ENCODE results near the gene NXN. TPM values are rescaled to one million over a fixed set of nuclear protein-coding genes. Genes with fewer than 3 reads are reported as not detected.

The NXN gene
- total RNA-seq, 3 donors from 2014 or later = 5.3 to 98.1 (median 9.7) TPM

GRCh38 chr17:1022278-1023024 is 42.9 kb upstream of the NXN start:
- no peak for TF ChIP-seq CTCF (IDR thresholded peaks at IDR 0.05)
- no peaks in the 10 kb centered on the region for H3K4me1 ChIP-seq (ENCODE audit: low read depth)
- no peak for ATAC-seq
- intact Hi-C loops (cut with DNase I, micrococcal nuclease) = no loop called here
- no peak for DNase-seq
- no peaks in the 10 kb centered on the region for H3K9me3 ChIP-seq
- H3K36me3 ChIP-seq (ENCODE audit: low read depth) = no peaks in the 10 kb centered on the region
- H3K4me3 ChIP-seq = no peak overlapping the region

GRCh38 chr17:1021147-1021546 is 41.6 kb upstream of the NXN start:
- intact Hi-C loops (cut with DNase I, micrococcal nuclease) = no loop called here
- TF ChIP-seq CTCF (IDR thresholded peaks at IDR 0.05) = no peak
- DNase-seq (no peak), ATAC-seq (no peak)
- H3K4me3 ChIP-seq = no peak overlapping the region
- no peaks in the 10 kb centered on the region for H3K4me1 ChIP-seq (ENCODE audit: low read depth)
- no peaks in the 10 kb centered on the region for H3K36me3 ChIP-seq (ENCODE audit: low read depth)
- H3K9me3 ChIP-seq = no peaks in the 10 kb centered on the region

GRCh38 chr17:1019451-1019850 is 39.9 kb upstream of the NXN start:
- Histone ChIP-seq H3K4me3 (no peak overlapping the region), H3K36me3 (ENCODE audit: low read depth) (no peaks in the 10 kb centered on the region), H3K9me3 (no peaks in the 10 kb centered on the region), H3K4me1 (ENCODE audit: low read depth) (no peaks in the 10 kb centered on the region)
- ATAC-seq = peak; percentile 88
- no peak for TF ChIP-seq CTCF (IDR thresholded peaks at IDR 0.05)
- no peak for DNase-seq
- intact Hi-C loops (cut with DNase I, micrococcal nuclease) = no loop called here

GRCh38 chr17:1018547-1018946 is 39.0 kb upstream of the NXN start:
- TF ChIP-seq CTCF (IDR thresholded peaks at IDR 0.05) = no peak
- Histone ChIP-seq H3K36me3 (ENCODE audit: low read depth) (no peaks in the 10 kb centered on the region), H3K4me1 (ENCODE audit: low read depth) (no peaks in the 10 kb centered on the region), H3K9me3 (no peaks in the 10 kb centered on the region), H3K4me3 (no peak overlapping the region)
- DNase-seq (no peak), ATAC-seq (no peak)
- intact Hi-C loops (cut with DNase I, micrococcal nuclease) = no loop called here

GRCh38 chr17:1013729-1014090 is 34.1 kb upstream of the NXN start:
- H3K9me3 ChIP-seq = no peaks in the 10 kb centered on the region
- H3K36me3 ChIP-seq (ENCODE audit: low read depth) = peaks cover 6% of the 10 kb centered on the region
- H3K4me3 ChIP-seq = no peak overlapping the region
- no peak for TF ChIP-seq CTCF (IDR thresholded peaks at IDR 0.05)
- intact Hi-C loops (cut with DNase I, micrococcal nuclease) = no loop called here
- DNase-seq (no peak), ATAC-seq (no peak)
- H3K4me1 ChIP-seq (ENCODE audit: low read depth) = no peaks in the 10 kb centered on the region
